Stimulated activated naive CD8-positive, alpha-beta T cell treated with anti-CD3 and anti-CD28 coated beads, Interleukin-15, Interleukin-2, amounts not matched to agents 100 U/mL and 50 U/mL, for 24 hours (primary cell): ENCODE data around the gene CMPK1.

Experiments
- ATAC-seq: fragments of 150-1000 bp; cut with Tn5 transposase; one replicate; pipeline ENCODE4 v1.10.0; 2021
- DNase-seq: peaks from one replicate; pipeline ENCODE4 v3.0.0; 2021

CMPK1 gene

DNA sequence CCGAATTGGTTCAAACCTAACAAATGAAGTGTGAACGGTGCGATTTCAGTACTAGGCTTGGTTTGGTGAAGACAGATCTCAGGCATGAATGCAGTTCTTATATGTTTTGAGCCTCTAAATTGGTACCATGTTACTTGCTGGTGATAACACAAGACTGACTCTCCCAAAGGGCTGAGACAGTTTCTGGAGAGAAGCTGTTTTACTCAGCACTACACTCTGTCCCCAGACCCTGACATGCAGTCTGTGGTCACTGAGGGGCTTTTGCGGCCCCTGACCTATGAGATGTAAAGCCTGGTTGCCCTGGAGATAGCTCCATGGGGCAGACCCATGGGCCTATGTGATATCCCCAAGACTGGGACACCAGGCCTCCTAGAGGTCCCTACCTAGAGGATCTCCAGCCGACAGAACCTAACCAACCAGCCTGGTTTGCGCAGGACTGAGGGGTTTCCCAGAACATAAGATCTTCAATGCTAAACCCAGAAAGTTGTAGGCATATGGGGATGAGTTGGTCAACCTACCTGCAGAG is 63.1 kb downstream of the CMPK1 start:
- DNase-seq (no peak), ATAC-seq (no peak)

DNA sequence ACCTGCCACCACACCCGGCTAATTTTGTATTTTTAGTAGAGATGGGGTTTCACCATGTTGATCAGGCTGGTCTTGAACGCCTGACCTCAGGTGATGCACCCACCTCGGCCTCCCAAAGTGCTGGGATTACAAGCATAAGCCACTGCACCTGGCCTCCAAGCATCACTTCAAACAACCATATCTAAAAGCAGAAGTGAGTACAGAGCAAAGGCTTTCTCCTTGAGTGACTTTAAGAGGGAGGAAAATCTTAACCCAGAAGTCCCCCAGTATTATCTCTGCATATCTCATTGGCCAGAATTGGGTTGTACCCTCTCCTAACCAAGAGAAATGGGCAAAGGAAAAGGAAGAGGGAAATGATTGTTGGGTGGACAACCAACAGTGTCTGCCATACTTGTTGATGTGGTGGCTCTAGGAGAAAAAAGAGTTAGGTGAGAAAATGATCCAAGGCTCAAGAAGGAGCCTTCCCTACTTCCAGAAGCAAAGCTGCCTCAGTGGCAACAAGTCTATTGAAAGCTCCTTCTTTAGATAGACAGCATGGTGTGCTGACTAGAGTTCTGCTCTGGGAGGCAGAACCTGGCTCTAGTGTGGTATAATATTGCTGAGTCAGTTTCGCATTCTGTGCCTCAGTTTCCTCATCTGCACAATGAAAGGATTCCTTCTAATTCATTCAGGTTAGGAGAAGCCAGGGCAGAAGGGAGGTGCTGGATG is 65.7 kb downstream of the CMPK1 start:
- ATAC-seq: no peak
- no peak for DNase-seq

DNA sequence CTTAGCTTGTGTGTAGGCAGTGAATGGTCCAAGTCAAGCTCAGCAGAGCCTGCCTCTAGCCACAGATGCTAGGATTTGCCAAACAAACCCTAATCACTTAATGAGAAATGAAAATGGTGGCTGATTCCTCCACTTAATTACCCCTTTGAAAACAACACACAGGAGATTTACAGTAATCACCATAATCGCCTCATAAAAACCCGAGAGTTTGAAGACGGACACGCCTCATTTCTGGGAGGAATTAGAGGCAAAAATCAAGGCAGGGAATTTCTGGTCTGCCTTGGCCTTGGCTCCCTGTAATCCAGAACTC is 66.2 kb downstream of the CMPK1 start:
- DNase-seq (no peak), ATAC-seq (no peak)

DNA sequence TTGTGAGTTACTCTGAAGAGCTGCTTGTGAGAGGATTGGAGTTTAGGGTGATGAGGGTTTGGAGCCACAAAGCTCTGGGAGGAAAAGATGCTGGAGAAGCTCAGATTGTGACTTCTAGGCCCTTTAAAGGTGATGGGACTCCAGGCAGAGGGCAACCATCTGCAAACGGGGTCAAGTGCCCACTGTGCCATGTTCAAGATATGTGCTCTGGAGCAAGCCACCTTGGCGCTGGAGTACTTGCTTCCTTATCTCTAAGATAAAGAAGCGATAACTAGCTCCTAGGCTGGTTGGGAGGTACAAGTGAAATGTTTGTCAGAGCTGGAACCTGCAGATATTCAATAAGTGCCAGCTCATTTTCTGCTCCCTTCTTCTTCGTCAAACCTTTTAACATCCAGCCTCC is 68.2 kb downstream of the CMPK1 start:
- ATAC-seq: no peak

DNA sequence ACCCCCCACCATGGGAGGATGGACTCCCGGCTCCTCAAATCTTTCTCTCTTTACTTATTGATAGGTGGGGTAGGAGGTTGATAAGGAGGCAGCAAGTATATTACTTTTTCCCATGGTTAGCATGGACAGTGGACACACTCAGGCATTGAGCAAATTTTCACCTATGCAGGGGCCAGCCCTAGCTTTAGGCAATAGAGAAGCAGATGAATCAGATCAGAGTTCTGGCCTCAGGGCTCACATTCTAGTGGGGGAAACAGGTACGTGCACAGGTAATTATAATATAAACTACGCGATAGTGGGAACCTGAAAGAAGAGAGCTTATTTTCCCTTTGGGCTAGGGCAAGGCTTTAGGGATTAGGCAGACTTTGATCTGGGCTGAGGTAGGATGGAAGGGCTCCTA is 69.0 kb downstream of the CMPK1 start:
- no peak for DNase-seq

More for the DNA sequence above, 68.2 kb downstream of the CMPK1 start:
- no peak for DNase-seq

DNA sequence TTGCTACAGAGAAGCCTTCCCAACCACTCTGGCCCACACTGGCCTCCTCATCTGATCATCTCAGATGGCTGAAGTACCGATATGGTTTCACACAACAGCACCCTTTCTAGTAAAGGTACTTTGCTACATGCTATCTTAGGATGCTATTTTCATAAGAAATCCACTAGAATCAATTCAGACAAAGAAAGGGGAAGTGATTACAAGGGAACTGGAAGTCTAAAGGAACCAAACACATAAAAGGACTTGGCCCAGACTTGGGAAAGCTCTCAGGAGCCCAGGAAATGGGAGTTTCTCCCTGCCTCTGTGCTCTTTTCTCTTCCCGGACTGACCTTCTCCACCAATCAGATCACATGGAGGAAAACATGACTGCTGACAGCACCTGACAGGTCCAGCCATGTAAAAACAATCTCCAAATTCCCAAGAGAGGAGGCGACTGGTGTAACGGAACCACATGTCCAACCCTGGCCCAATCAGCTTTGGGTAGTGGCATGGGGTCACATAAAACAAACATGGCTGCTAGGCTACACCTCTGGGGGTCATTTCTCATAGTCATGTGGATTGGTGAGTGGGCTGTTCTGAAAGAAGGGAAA is 69.8 kb downstream of the CMPK1 start:
- DNase-seq (no peak), ATAC-seq (no peak)

More for the DNA sequence above, 69.0 kb downstream of the CMPK1 start:
- no peak for ATAC-seq

DNA sequence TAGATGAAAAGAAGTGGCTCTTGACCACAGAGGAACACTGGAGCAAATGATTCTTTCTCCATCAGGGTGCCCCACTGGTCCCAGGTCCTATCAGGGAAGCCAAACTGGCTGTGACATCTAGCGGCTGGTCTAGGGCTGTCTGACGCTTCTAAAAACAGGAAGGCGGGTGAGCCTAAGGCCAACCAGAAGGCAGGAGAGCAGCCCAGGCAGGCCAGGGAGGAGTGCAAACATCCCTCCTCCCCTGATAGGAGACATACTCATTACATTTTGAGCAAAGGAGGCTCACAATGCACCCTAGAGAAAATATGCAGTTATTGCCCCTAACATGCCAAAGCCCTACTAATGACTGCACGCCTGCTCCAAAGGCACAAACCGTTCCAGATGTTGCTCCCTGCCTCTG is 72.1 kb downstream of the CMPK1 start:
- no peak for DNase-seq
- no peak for ATAC-seq

DNA sequence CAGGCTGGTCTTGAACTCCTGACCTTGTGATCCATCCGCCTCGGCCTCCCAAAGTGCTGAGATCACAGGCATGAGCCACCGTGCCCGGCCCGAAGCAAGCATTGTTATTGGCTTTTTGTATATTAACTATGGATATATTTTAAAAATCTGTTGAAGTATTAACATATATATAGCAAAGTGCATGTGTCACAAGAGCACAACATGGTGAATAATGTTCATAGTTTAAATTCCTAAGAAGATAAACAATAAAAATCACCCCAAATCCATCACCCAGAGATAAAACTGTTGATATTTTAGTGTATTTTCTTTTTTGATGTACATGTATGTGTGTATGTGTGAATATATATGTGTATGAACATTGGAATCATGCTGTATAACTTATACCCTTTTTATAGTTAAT is 73.4 kb downstream of the CMPK1 start:
- no peak for DNase-seq
- ATAC-seq: no peak

DNA sequence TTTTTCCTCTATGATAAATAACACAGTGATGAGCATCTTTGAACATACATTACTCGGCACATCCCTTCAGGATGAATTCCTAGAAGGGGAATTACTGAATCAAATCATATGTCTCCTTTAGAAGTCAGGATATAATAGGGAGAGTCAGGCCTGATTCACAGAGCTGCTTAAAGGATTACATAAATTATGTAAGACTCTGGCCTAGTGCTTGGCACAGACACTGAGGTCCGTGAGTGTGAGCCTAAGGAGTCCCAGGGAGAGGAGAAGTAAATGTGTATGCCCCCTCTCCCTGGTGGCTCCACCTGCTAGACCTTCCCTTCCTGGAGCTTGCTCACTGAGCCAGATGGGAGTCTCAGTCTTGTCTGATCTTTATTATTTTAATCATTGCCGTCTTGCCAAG is 73.9 kb downstream of the CMPK1 start:
- DNase-seq: no peak
- no peak for ATAC-seq

GRCh38 chr1:47409311-47410067 is 75.9 kb downstream of the CMPK1 start:
- no peak for ATAC-seq
- no peak for DNase-seq

DNA sequence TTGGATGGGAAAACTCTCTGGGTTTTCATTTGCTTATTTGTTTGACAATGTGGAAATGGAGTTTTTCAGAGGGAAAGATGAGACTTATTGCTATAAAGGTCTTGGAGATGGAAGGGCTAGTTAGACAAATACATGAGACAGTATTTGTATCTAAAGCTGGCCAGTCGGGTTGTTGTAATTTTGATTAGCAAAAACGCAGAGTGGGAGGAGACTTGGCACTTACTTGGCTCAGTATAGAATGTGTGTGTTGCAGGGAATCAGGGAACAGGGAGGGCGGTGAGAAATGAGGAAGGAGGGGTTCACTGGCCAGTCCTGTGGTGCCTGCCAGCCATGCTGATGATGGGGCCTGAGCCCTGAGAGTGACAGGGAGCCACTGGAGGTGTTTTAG is 76.5 kb downstream of the CMPK1 start:
- ATAC-seq (no peak), DNase-seq (no peak)

DNA sequence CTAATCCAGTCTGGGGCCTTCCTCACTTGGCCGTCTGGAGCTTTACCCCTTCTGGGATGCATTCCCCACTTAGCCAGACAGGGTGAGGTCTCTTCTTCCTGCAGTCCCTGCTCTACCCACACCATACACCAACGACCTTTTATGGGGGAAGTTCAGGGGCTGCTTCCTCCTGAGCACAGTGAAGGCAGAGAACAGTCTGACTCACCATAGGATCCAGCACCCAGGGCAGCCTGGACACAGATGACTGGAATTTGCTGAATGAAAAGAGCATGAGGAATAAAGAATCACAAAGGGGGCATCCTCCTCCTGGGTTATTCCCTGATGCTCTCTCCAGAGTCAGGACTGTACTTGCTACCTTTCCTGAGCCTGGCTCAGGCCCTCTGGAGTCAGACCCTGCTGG is 77.8 kb downstream of the CMPK1 start:
- no peak for DNase-seq
- no peak for ATAC-seq

- ATAC-seq (no peak), DNase-seq (no peak)
These were observed 78.8 kb downstream of the CMPK1 start for GRCh38 chr1:47412437-47412836.

DNA sequence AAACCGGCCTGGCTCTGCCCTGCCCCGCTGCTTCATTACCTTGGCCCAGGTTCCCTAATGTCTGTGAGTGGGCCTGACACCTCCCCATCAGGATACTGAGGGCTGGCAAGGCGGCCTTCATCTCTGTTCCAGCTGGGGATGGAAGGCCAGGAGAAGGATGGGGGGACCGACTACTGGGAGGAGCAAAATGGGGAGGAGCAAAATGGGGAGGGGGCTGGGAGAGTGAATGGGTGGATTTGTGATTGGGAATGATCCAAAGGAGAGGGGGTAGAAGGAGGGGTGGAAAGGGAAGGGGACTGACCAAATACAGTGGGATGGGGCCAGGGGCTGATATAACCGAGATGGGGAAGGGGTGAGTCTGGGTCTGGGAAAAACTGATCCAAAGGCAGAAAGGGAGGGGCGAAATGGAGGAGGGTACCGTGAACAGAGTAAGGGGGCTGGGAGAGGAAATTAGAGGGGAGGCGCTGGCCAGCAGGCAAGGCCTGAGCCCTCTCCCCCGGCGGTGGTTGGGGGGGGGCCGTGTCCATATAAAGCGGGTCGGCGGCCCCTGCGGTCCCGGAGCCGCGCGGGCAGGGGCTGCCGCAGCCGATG is 82.2 kb downstream of the CMPK1 start, which contains the start of gene FOXE3:
FOXE3 (plus strand) TSS at position 558 of the 591 bp plus-strand sequence; CDS start at position 589, 31 bp downstream.
- DNase-seq: no peak

GRCh38 chr1:47416319-47417169 is 83.0 kb downstream of the CMPK1 start:
- DNase-seq (no peak), ATAC-seq (peak; percentile 36)

More for the DNA sequence above, 82.2 kb downstream of the CMPK1 start, which contains the start of gene FOXE3:
- ATAC-seq: no peak

GRCh38 chr1:47417170-47418044 is 83.8 kb downstream of the CMPK1 start:
- ATAC-seq (no peak), DNase-seq (no peak)

DNA sequence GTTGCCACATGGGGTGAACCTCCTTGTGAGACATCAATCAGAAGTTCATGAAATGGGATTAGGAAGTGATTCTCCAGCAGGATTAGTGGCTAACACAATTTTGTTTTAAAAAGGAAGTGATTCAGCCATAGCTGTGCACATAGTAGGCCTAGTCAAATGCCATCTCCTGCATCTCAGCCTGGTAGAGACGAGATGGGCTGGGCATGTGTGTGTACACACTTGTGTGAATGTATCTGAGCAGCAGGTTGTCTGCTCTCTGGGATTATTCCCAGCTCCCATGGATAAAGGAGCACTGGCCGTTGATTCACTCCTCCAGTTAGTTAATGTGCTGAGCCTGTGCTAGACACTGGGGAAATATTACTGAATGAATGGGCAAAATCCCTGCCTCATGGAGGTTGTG is 84.5 kb downstream of the CMPK1 start:
- no peak for DNase-seq
- no peak for ATAC-seq

- DNase-seq (no peak), ATAC-seq (no peak)
These were observed 85.2 kb downstream of the CMPK1 start for GRCh38 chr1:47418681-47419325.

GRCh38 chr1:47420547-47420946 is 87.0 kb downstream of the CMPK1 start:
- no peak for ATAC-seq
- no peak for DNase-seq

GRCh38 chr1:47423872-47424271 is 90.3 kb downstream of the CMPK1 start:
- DNase-seq (no peak), ATAC-seq (no peak)
